PC-3 (cell line): ENCODE measurements around the gene MSI2.

Experiments used
- CTCF ChIP-seq: fragments of 300-600 bp; sonication (generic); conservative IDR thresholded peaks from 2 replicates; pipeline ENCODE4 v1.5.1; 2017; ENCODE audit warnings: antibody characterized with exemption, low read depth, mild to moderate bottlenecking, low read length
- EZH2phosphoT487 ChIP-seq: fragments of 300-600 bp; sonication (generic); IDR thresholded peaks from 2 replicates; pipeline ENCODE4 v1.6.1; 2018; ENCODE audit warnings: mild to moderate bottlenecking, antibody characterized with exemption, low read length, borderline replicate concordance

- TF ChIP-seq CTCF (no peak), EZH2phosphoT487 (no peak)
These were observed 312.0 kb downstream of the MSI2 start for GRCh38 chr17:57568340-57568739.
